Lower leg skin (tissue), 3 donors: ENCODE data around the gene CACNA1G.

Experiments
- CTCF ChIP-seq, 3 donors: fragments of 450-650 bp; IDR thresholded peaks; one replicate each; pipeline ENCODE4 v1.5.1; 2016; ENCODE audit warnings: antibody characterized with exemption in 3 of 3, mild to moderate bottlenecking in 3 of 3, moderate library complexity in 2 of 3
- POLR2A ChIP-seq, 2 donors: fragments of 450-650 bp; IDR thresholded peaks; one replicate each; pipeline ENCODE4 v1.6.1; 2016 to 2017; ENCODE audit warnings: antibody characterized with exemption in 2 of 2, mild to moderate bottlenecking in 1 of 2, moderate library complexity in 1 of 2

- TF ChIP-seq CTCF (IDR thresholded peaks at IDR 0.05) (no peak), POLR2A (IDR thresholded peaks at IDR 0.05) (no peak)
Observed at GRCh38 chr17:50584116-50584515, 23.6 kb downstream of the CACNA1G start.
